Stromal cell of bone marrow (primary cell): ENCODE measurements around the gene ZNF772.
"Not testable (repeated sequence)": the region's sequence is repeated elsewhere in the genome, so short reads cannot be mapped to it uniquely, and the experiment has no call there.

Experiments
- DNase-seq: peaks from one replicate; pipeline ENCODE4 v3.0.0-alpha.2; 2012; ENCODE audit warnings: low read depth

Gene ZNF772

DNA sequence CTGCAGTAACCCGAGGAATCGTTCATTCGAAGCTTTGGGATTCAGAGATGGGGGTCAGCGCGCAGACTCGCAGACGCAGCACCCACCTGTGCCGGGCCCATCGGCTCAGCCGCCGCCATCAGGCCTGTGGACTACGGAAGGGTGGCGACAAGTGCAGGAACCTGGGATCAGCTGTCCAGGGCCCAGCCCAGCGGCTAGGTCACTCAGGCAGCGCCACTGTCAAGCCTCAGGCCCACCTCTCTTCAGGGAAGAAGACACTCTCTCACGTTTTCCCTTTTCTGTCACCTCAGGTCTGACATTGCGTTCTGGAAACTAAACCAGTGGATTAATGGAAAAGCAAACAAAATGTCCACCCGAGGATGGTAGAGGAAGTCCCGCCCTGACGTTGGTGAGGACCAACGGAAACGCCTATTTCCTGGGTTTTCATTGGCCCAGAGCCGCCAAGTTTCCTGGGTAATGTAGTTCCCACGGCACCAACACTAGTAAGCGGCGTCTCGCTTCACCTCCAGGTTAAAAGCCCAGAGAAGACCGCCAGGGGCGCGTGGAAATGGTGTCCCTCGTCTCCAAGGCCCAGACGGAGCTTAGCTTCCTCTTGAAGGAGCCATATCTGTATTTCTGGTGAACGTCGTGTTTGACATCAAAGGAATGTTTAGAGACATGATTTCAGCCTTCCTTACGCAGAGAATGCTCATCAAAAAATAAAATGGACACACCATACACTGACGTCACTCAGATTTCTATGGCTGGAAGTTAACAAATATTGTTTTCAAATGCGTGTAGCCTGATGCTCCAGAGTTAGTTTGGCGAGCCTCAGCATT, at the start of gene ZNF772:
TSS of gene ZNF772 (minus strand) at position 376 of the 818 bp plus-strand sequence. CDS start at position 119, 257 bp downstream.
- DNase-seq = peak; percentile 95

DNA sequence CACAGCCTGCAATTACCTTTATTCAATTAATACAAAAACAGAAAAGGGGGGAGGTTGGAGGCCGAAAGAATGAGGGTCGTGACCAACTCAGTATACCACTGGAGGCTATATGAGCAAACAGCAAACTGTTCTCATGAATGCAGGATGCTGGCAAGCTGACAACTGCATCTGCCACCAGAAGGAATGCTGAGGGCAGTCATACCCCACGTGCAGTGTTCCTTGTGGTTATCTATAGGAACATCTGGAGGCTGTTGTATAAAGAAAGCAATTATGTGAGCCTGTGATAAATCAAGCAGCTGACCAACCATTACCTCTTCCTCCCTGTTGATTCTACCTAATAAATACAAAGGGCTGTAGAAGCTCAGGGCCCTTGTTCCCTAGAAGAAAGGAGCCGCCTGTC, 40.7 kb upstream of the ZNF772 start:
- not testable (repeated sequence) for DNase-seq

DNA sequence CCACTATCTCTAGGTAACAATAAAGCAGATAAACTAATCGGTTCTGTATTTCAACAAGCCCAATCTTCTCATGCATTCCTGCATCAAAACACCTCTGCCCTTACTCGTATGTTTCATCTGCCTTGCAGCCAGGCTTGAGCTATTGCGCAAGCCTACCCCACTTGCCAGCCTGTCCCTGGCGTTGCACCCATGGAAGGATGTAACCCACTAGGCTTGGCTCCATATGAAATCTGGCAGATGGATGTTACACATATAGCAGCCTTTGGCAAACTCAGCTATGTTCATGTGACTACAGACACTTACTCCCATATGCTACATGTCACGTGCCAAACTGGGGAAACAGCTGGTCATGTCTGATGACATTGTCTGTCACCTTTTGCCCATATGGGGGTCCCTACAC, 37.9 kb upstream of the ZNF772 start:
- DNase-seq = no peak

DNA sequence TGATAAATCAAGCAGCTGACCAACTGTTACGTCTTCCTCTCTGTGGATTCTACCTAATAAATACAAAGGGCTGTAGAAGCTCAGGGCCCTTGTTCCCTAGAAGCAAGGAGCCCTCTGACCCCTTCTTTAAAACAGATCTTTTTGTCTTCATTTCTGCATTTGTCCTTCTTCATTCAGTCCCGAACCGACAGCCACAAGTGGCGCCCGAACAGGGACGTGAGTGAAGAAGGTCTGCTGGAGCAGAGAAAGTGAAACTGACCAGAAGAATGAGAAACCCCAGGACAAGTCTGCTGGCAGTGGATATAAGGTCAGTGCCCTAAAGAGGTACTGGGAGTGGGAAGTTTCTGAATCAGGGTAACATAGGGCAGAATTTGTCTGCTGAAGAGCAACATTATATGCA, 35.5 kb upstream of the ZNF772 start:
- DNase-seq = no peak

DNA sequence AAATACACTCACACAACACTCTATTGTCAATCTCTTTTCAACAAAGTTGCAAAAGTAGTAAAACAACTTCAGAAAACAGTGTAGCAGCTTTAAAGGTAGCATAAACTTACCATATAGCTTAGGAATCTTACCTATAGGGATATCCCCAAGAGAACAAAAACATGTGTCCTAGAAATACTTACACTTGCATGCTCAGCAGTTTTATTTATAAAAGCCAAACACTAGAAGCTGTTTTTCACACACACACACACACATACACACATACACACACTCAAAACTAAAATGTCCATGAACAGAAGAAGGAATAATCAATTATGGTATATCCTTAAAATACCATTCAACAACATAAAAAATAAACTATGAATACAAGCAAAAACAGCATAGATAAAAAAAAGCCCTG, 34.1 kb upstream of the ZNF772 start:
- no peak for DNase-seq

DNA sequence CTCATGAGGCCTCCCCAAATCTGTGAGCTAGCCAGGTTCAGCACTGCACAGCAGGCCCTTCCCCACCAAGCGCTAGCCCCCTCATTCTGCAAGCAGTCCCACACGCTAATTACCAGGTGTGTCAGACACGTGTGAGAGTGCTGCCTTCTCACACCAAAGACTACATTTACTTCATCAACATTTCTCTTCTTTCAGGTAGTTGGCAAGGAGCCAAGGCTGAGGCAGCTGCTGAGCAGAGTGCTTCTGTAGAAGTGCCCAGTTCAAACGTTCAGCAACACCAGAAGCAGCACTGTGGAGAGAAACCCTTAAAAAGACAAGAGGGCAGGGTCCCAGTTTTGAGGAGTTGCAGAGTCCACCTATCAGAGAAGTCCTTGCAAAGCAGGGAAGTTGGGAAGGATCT, 28.8 kb upstream of the ZNF772 start:
- no peak for DNase-seq

DNA sequence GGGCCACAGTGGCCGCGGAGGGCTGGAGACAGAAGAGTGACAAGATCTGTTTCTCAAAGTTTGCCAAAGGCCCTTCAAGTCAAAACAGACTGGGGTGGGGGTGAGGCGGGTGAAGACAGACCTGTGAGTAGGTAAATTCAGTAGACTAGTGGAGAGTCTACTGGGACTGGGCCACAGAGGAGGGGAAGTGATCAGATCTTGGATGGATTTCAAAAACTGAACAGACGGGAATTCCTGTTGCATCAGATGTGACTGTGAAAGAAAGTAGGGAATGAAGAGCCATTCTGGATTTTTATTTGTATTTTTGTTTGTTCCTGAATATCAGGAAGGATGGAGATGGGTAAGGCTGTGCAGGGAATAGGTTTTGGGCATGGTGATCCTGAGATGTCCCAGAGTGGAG, 23.0 kb upstream of the ZNF772 start:
- DNase-seq = peak; percentile 26

DNA sequence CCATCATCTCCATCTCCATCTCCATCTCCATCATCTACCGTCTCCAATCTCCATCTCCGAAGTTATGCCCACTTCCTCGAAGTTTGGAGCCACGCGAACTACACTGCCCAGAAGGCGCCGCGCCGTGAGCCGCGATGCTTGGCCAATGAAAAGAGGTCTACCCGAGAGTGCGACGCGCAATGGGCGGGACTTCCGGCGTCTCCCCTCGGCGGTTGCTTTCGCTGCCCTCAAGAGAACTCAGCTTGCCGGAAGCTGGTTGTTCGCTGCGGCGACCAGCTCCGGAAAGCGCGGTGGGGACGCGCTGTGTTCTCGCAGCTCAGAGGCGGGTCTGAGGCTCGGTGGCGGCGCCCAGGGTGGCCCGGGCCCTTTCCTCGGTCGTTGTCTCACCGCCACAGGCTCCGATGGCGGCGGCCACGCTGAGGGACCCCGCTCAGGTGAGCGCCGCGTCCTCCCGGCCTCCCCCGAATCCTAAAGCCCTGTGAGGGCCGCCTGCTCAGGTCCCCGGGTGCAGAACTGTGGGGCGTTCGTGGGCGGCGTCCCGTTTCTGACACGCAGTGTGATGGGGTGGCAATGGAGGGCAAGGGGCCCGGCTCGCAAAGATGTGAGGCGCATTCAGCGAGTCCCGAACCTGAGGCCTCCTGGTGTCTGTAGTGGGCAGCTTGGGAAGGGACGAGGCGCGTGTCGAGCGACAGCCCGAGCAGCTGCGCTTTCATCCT, 22.5 kb upstream of the ZNF772 start, which contains the start of gene ZNF773:
TSS of gene ZNF773 (plus strand) at position 259 of the 716 bp plus-strand sequence. CDS start at position 402, 143 bp downstream.
- peak; percentile 92 for DNase-seq

DNA sequence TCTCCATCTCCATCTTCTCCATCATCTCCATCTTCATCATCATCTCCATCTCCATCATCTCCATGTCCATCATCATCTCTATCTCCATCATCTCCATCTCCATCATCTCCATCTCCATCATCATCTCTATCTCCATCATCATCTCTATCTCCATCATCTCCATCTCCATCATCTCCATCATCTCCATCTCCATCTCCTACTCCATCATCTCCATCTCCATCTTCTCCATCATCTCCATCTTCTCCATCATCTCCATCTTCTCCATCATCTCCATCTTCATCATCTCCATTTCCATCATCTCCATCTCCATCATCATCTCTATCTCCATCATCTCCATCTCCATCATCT, 21.9 kb upstream of the ZNF772 start:
- not testable (repeated sequence) for DNase-seq

DNA sequence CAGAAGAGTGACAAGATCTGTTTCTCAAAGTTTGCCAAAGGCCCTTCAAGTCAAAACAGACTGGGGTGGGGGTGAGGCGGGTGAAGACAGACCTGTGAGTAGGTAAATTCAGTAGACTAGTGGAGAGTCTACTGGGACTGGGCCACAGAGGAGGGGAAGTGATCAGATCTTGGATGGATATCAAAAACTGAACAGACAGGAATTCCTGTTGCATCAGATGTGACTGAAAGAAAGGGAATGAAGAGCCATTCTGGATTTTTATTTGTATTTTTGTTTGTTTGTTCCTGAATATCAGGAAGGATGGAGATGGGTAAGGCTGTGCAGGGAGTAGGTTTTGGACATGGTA, 10.9 kb upstream of the ZNF772 start:
- DNase-seq = not testable (repeated sequence)

DNA sequence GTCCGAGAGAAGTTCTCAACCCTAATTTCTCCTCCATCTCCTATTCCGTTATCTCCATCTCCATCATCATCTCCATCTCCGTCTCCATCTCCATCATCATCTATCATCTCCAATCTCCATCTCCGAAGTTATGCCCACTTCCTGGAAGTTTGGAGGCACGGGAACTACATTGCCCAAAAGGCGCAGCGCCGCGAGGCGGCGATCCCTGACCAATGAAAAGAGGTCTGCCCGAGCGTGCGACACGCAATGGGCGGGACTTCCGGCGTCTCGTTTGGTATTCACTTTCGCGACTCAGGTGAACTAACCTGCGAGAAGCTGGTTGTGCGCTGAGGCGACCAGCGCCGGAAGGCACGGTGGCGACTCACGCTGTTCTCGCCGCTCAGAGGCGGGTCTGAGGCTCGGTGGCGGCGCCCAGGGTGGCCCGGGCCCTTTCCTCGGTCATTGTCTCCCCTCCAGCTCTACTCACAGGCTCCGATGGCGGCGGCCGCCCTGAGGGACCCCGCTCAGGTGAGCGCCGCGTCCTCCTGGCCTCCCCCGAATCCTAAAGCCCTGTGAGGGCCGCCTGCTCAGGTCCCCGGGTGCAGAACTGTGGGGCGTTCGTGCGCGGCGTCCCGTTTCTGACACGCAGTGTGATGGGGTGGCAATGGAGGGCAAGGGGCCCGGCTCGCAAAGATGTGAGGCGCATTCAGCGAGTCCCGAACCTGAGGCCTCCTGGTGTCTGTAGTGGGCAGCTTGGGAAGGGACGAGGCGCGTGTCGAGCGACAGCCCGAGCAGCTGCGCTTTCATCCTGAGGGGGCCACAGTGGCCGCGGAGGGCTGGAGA, 10.3 kb upstream of the ZNF772 start, which contains the start of gene ZNF419:
TSS of gene ZNF419 (plus strand) at position 274 of the 822 bp plus-strand sequence. CDS start at position 475, 201 bp downstream.
- DNase-seq = peak; percentile 77

DNA sequence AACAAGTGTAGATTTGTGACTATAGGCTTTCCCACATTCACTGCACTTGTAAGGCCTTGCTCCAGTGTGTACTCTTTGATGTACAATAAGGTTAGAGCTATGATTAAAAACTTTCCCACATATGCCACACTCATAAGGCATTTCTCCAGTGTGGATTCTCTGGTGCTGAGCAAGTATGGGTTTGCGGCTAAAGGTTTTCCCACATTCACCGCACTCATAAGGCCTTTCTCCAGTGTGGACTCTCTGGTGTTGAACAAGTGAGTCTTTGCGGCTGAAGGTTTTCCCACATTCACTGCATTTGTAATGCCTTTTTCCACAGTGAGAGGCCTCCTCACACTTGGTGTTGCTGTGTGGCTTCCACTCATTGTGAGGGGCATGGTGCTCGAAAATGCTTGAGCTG, 3.7 kb downstream of the ZNF772 start:
- no peak for DNase-seq

DNA sequence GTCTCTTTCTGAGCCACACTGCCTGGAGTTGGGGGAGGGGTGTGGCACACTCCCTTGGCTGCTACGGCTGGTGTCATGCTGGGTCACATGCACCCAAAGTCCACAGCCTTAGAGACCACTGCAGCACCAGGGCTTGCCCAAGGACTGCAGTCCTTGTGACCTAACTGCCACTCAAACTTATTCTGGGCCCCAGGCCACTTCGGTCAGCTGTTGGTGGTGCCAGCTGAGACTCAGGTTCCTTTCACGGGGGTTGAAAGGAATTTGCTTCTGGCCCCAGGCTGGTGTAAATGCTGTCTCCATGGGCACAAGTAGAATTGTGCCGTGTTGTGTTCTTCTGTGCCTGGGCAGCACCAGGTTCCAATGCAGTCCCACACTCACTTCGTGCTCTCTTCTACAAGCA, 10.9 kb downstream of the ZNF772 start:
- DNase-seq = no peak

DNA sequence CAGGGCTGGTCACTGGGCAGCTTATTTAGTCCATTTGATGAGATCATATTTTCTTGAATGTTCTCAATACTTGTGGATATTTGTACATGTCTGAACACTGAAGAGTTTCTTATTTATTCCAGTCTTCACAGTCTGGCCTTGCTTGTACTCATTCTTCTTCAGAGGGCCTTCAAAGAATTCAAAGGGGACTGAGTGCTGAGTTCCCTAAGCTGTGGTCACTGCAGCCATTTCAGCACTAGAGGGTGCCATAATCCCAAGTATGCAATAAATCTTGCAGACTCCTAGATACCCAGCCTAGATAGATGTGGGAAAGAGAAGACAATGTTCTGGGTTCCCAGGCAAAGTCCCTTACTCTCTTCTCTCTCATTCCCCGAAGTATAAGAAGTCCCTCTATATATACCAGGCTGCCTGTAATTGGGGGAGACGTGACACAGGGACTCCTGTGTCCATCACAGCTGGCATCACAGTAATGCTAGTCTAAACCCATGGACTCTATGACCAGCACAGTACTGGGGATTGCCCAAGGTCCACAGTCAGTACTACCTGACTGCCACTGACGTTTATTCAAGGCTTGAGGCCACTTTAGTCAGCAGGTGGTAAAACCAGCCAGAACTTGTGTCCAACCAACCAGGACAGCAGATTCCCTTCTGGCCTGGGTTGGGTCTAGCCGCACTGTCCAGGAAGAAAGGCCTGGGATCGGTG, 11.5 kb downstream of the ZNF772 start:
- DNase-seq = no peak

DNA sequence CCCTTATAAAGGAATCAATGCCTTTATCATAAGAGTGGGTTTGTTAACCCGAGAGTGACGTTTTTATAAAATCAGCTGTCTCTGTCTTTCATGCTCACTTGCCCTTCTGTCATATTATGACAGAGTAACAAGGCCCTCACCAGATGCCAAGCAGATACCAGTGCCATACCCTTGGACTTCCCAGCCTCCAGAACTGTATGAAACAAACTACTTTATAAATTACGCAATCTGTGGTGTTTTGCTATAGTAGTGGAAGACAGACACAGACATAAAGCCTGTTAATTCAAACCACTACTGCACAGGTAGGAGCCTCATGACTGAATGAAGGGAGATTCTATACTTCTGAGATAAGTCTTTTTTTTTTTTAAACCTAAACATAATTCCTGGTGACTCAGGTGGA, 25.1 kb downstream of the ZNF772 start:
- DNase-seq = no peak

DNA sequence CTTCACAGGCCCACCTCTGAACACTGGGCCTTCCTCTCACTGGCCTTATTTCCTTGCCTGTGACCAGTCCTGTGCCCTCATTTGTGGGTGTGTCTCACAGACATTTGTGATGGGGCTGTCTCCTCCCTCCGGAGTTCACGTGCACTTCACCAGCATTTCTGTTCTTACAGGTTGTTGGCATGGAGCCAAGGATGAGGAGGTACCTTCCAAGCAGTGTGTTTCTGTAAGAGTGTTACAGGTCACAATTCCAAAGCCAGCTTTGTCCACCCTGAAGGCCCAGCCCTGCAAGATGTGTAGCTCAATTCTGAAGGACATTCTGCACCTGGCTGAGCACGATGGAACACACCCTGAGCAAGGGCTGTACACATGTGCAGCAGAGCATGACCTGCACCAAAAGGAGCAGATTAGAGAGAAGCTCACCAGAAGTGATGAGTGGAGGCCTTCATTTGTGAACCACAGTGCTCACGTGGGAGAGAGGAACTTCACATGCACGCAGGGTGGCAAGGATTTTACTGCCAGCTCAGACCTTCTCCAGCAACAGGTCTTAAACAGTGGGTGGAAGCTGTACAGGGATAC, 34.2 kb downstream of the ZNF772 start:
- no peak for DNase-seq

DNA sequence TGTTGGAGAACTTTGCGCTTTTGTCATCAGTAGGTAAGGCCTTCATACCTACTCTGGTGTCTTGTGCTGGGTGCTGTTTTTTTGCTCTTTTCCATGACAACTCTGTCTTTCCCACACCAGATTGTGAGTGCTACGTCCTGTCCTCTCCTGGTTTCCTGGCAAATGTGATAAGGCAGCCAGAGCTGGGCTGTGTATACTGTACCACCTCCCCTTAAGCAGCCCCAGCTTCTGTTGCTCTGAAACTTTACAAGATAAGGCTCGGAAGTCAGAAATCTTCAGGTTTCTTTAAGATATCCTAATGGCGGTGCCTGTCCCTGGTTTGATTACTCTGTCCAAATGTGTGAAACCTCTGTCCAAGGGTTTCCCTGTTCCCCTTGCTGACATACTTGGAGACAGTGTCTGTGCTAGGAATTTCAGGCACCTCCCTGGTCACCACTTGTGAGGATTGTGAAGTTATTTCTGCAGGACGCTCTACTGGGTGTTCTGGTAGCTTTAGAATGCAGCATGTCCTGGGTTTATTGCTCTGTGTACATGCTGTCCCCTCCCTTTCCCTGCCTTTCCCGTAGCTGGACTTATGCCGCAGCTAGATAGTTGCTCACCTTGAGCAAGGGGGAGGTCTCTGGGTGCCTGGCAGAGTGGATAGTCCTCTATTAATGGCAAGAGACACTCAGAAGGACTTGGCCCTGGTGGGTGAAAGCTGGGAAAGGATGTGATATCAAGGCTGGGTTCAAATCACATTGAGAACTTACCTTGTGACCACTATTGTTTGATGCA, 35.2 kb downstream of the ZNF772 start:
- DNase-seq = no peak

DNA sequence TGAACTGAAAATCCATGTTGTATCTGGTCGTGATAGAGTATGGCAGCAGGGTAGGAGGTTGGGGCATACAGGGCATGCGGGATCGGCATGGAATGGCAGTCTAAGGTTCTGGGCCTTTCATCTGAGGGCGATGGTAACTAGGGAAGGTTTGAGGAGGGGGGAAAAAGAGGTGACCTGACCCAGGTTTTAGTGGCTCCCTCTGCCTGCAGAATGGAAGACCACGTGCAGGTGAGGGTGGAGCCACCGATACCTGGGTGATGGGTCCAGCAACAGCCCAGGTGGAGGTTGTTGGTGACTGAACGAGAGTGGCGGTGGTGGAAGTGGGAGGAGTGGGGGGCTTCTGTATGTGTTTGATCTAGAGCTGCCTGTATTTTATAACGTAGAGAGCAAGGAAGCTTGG, 38.4 kb downstream of the ZNF772 start:
- DNase-seq = no peak

DNA sequence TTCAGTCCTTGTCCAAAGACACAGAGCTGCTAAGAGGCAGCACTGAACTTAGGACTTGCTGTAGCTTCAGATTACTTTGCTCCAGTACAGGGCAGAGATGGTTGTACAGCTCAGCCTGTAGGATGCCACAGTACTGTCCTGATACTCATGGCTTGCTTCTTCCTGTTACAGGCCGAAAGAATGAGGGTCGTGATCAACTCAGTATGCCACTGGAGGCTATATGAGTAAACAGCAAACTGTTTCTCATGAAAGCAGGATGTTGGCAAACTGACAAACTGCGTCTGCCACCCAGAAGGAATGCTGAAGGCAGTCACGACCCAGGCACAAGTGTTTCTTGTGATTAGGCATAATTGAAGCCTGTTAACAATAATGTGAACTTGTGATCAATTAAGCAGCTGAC, 39.4 kb downstream of the ZNF772 start:
- DNase-seq = no peak

DNA sequence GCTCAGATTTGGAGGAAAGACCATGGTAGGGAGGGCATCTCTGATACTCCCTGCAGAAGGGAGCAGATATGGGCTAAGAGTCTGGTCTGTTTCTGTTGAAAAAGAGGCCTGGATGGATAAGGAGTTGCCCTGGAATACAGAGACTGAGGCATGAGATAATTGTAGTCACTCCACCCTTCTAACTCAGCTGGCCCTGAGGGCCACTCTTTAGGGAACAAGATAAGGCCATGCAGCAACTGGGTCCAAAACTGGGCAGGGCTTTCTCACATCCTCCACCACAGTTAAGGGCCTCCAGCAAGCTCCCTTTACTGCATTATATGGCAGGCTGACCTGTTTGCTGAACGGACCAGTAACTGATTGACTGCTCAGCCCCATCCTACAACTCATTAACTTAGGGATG, 40.9 kb downstream of the ZNF772 start:
- no peak for DNase-seq
